Endothelial cell of umbilical vein (primary cell): ENCODE results near the gene S100A13. TPM values are rescaled to one million over a fixed set of nuclear protein-coding genes. Genes with fewer than 3 reads are reported as not detected.

Experiments used
- BruUV-seq: library from RNA; stranded (reverse); fragments of 400-500 nt; replicated peaks from 2 replicates; lab custom pipeline; 2021; lab: Mats Ljungman, UMichigan
- CTCF ChIA-PET: fragments of 300-600, 350-600 bp; sonication (Branson Sonifier 250); formaldehyde crosslinking; loops from one replicate; lab custom pipeline; 2021; ENCODE audit warnings: antibody characterized with exemption, inconsistent platforms; lab: Charles Lee
- POLR2A ChIA-PET: fragments of 300-600, 350-600 bp; sonication (Branson Sonifier 250); formaldehyde crosslinking; loops from one replicate; lab custom pipeline; 2021; ENCODE audit warnings: antibody characterized with exemption, inconsistent platforms; lab: Charles Lee
- DNase-seq: peaks from one replicate; pipeline ENCODE4 v3.0.0-alpha.2; 2011; ENCODE audit warnings: low read depth, low spot score
- FAIRE-seq: peaks from 2 replicates; lab custom pipeline; 2011; peaks lifted over from hg19 to GRCh38; lab: Jason Lieb, UNC
- H2AFZ ChIP-seq: 2 replicates; pipeline ENCODE4 v1.6.0; 2012; ENCODE audit warnings: low read depth, low read length, control low read depth, inconsistent platforms
- H3K27ac ChIP-seq: 2 replicates; pipeline ENCODE4 v1.5.1; 2011; ENCODE audit warnings: low read depth, mild to moderate bottlenecking, control low read depth, low read length, moderate library complexity; ENCODE audit not compliant: insufficient read depth
- H3K27me3 ChIP-seq, 2 experiments: 2 replicates each; pipeline versions ENCODE4 v1.6.0 to v1.6.1; 2011; ENCODE audit warnings: low read length in 2 of 2, mixed read lengths in 1 of 2; ENCODE audit not compliant: control insufficient read depth in 2 of 2, insufficient read depth in 2 of 2
- H3K36me3 ChIP-seq, 2 experiments: 2 replicates in 1 of 2; 3 replicates in 1 of 2; pipeline ENCODE4 v1.5.1; 2011; ENCODE audit warnings: low read length in 2 of 2, mild to moderate bottlenecking in 1 of 2, moderate library complexity in 1 of 2; ENCODE audit not compliant: control insufficient read depth in 2 of 2, insufficient read depth in 2 of 2; ENCODE audit errors: extremely low read depth in 1 of 2
- H3K4me1 ChIP-seq: 3 replicates; pipeline ENCODE4 v1.5.1; 2011; ENCODE audit warnings: mild to moderate bottlenecking, low read length; ENCODE audit not compliant: control insufficient read depth, insufficient read depth; ENCODE audit errors: extremely low read depth
- H3K4me2 ChIP-seq: 2 replicates; pipeline ENCODE4 v1.6.1; 2011; ENCODE audit warnings: low read length, control low read depth, mixed read lengths; ENCODE audit not compliant: insufficient read depth
- H3K4me3 ChIP-seq, 3 experiments: fragments of 200-600 bp in 1 of 3; sonication (generic), shearing (Covaris generic) in 1 of 3; replicated peaks in 1 of 3; 2 replicates each; pipeline ENCODE4 v1.5.1; 2011 to 2016; ENCODE audit warnings: control low read depth in 3 of 3, low read length in 3 of 3, mild to moderate bottlenecking in 2 of 3, inconsistent platforms in 1 of 3, low read depth in 1 of 3, moderate library complexity in 1 of 3; ENCODE audit not compliant: insufficient read depth in 1 of 3
- H3K79me2 ChIP-seq: 2 replicates; pipeline ENCODE4 v1.6.0; 2012; ENCODE audit warnings: low read length, inconsistent platforms; ENCODE audit not compliant: control insufficient read depth, insufficient read depth
- H3K9ac ChIP-seq: replicated peaks from 2 replicates; pipeline ENCODE3; 2011; ENCODE audit warnings: low read length, control low read depth; ENCODE audit not compliant: insufficient read depth; ENCODE audit errors: extremely low read depth
- H3K9me1 ChIP-seq: replicated peaks from 3 replicates; pipeline ENCODE4 v1.6.0; 2011; ENCODE audit warnings: mild to moderate bottlenecking, low read length; ENCODE audit not compliant: control insufficient read depth, insufficient read depth; ENCODE audit errors: extremely low read depth
- H3K9me3 ChIP-seq: replicated peaks from 2 replicates; pipeline ENCODE4 v1.5.1; 2012; ENCODE audit warnings: low read length, inconsistent platforms; ENCODE audit not compliant: control insufficient read depth, insufficient read depth
- H4K20me1 ChIP-seq: replicated peaks from 2 replicates; pipeline ENCODE3; 2011; ENCODE audit warnings: mild to moderate bottlenecking, low read length; ENCODE audit not compliant: control insufficient read depth, insufficient read depth; ENCODE audit errors: extremely low read depth
- EZH2 ChIP-seq: IDR thresholded peaks from 2 replicates; pipeline ENCODE4 v1.6.1; 2012; ENCODE audit warnings: borderline replicate concordance, low read depth, mild to moderate bottlenecking, moderate library complexity, low read length, inconsistent platforms; ENCODE audit not compliant: severe bottlenecking
- FOS ChIP-seq: IDR thresholded peaks from 2 replicates; pipeline ENCODE4 v1.6.1; 2011; ENCODE audit warnings: mild to moderate bottlenecking, low read length, moderate library complexity, borderline replicate concordance; ENCODE audit not compliant: insufficient read depth
- GATA2 ChIP-seq: IDR thresholded peaks from 2 replicates; pipeline ENCODE4 v1.7.0; 2011; ENCODE audit warnings: low read depth, mild to moderate bottlenecking, moderate library complexity, mixed read lengths, low read length; ENCODE audit not compliant: insufficient read length, insufficient read depth
- MYC ChIP-seq: IDR thresholded peaks from one replicate; pipeline ENCODE4 v1.6.1; 2011; ENCODE audit warnings: mild to moderate bottlenecking, low read depth, low read length
- POLR2A ChIP-seq: IDR thresholded peaks from 2 replicates; pipeline ENCODE4 v1.6.1; 2012; ENCODE audit warnings: low read depth, mild to moderate bottlenecking, control low read depth, low read length
- POLR2AphosphoS5 ChIP-seq: IDR thresholded peaks from 2 replicates; pipeline ENCODE4 v1.6.1; 2012; ENCODE audit warnings: low read depth, mild to moderate bottlenecking, control low read depth, low read length, moderate library complexity; ENCODE audit not compliant: insufficient read depth
- dilution Hi-C: fragments of 300-500 bp; cut with MboI; formaldehyde crosslinking; loops from one replicate; pipeline ENCODE4 v1.15.0; 2019; ENCODE audit warnings: low sequenced_read_pairs; ENCODE audit not compliant: extremely low pct_ligation_motif_present
- intact Hi-C: fragments of 100-400 bp; cut with micrococcal nuclease; formaldehyde crosslinking; loops from one replicate; pipeline ENCODE4 v1.10.0; 2022
- polyA plus RNA-seq, 4 experiments: library from polyadenylated mRNA; depleted of rRNA in 3 of 4; stranded (reverse) in 3 of 4; unstranded in 1 of 4; fragments of >200 nt; gene quantifications; 2 replicates each; pipeline versions ENCODE4 v1.2.1 to v1.2.3, GENCODE V29; 2011 to 2012; ENCODE audit warnings: missing spikeins in 1 of 4
- total RNA-seq: library from RNA; stranded (reverse); gene quantifications from 2 replicates; pipeline ENCODE4 v1.2.3, GENCODE V29; 2021
- TF ChIP-seq, protein P1 (sequence below), 2 donors: IDR thresholded peaks; 1 replicate in 1 of 2; 2 replicates in 1 of 2; pipeline ENCODE4 v1.5.1; 2011; ENCODE audit warnings: low read length in 2 of 2, mild to moderate bottlenecking in 2 of 2, moderate library complexity in 2 of 2, control low read depth in 1 of 2, inconsistent platforms in 1 of 2, low read depth in 1 of 2; ENCODE audit not compliant: insufficient read depth in 1 of 2; ENCODE audit errors: extremely low read depth in 1 of 2

S100A13 gene
- total and polyA plus RNA-seq, 2 donors (not counting 3 experiments of a cell fraction or from before 2014, with no cell fraction given), result 155 to 360 TPM

DNA sequence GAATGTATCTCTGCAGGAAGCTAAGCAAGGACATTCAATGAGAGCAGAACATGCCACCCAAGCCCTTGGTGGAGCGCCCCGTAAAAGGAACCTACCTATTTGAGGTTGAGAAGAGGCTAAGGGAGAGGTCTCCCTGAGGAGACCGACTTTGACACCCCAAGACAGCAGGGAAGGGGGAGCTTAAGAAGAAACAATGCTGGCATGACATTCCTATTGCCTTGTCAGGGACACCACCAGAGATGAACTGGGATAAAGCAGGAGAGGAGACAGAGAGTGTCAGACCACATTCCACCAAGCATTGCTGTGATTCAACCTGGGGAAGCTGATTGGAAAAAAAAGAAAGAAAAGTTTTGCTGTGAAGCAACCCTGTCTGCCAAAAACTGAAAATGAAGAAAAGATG is 48.4 kb downstream of the S100A13 start:
- dilution Hi-C loops (no loop called here), intact Hi-C loops (no loop called here)
- H3K36me3 ChIP-seq, result no peaks in the 10 kb centered on the region
- no peaks in the 10 kb centered on the region for H3K79me2 ChIP-seq
- TF ChIP-seq POLR2A (no peak), FOS (no peak), EZH2 (no peak), MYC (no peak), POLR2AphosphoS5 (no peak), GATA2 (no peak)
- TF ChIP-seq, protein P1, sequence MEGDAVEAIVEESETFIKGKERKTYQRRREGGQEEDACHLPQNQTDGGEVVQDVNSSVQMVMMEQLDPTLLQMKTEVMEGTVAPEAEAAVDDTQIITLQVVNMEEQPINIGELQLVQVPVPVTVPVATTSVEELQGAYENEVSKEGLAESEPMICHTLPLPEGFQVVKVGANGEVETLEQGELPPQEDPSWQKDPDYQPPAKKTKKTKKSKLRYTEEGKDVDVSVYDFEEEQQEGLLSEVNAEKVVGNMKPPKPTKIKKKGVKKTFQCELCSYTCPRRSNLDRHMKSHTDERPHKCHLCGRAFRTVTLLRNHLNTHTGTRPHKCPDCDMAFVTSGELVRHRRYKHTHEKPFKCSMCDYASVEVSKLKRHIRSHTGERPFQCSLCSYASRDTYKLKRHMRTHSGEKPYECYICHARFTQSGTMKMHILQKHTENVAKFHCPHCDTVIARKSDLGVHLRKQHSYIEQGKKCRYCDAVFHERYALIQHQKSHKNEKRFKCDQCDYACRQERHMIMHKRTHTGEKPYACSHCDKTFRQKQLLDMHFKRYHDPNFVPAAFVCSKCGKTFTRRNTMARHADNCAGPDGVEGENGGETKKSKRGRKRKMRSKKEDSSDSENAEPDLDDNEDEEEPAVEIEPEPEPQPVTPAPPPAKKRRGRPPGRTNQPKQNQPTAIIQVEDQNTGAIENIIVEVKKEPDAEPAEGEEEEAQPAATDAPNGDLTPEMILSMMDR (IDR thresholded peaks at IDR 0.05; ENCODE audit: extremely low read depth in 1 of 2, insufficient read depth in 1 of 2, low read depth in 1 of 2, low read length in 2 of 2), result no peak
- H4K20me1 ChIP-seq, result no peaks in the 10 kb centered on the region
- ChIA-PET CTCF (interaction anchor here (0.9 kb wide), 1 partner anchor 48 kb away, joined by 6 read pairs; the partner anchor contains the start of gene S100A13), POLR2A (no interaction called here)
- no peaks in the 10 kb centered on the region for H3K9me1 ChIP-seq
- no peak overlapping the region for H3K9ac ChIP-seq
- no peak overlapping the region for H2AFZ ChIP-seq
- DNase-seq (no peak), FAIRE-seq (no peak)
- H3K9me3 ChIP-seq, result no peaks in the 10 kb centered on the region
- no peak overlapping the region for H3K27ac ChIP-seq
- no peak overlapping the region for H3K4me3 ChIP-seq
- H3K4me2 ChIP-seq, result no peak overlapping the region
- H3K4me1 ChIP-seq, result no peaks in the 10 kb centered on the region
- H3K27me3 ChIP-seq, result no peaks in the 10 kb centered on the region
- no TSS peak for BruUV-seq
